ENCODE measurements around the gene UBXN11. TPM values are rescaled to one million over a fixed set of nuclear protein-coding genes. Genes with fewer than 3 reads are reported as not detected.

Gene UBXN11
- total and polyA plus RNA-seq, 2 of the 13 experiments (the other 11 are each of a cell fraction or from before 2014, with no cell fraction given) = 9.3 to 10.4 TPM

GRCh38 chr1:26306290-26307229 is at the start of gene UBXN11 (continued):
- TF ChIP-seq ZNF609 (CRISPR knock-in tag; IDR thresholded peaks at IDR 0.05; ENCODE audit: borderline replicate concordance) (no peak), ZBTB34 (CRISPR knock-in tag; IDR thresholded peaks at IDR 0.05) (no peak), ZNF746 (CRISPR knock-in tag; IDR thresholded peaks at IDR 0.05) (no peak), SCMH1 (CRISPR knock-in tag; IDR thresholded peaks at IDR 0.05; ENCODE audit: borderline replicate concordance) (no peak), SP4 (CRISPR knock-in tag; IDR thresholded peaks at IDR 0.05) (peak; percentile 62), ZNF280D (CRISPR knock-in tag; IDR thresholded peaks at IDR 0.05) (no peak), ZNF777 (CRISPR knock-in tag; IDR thresholded peaks at IDR 0.05) (peak; percentile 35; the same call in 1 of the 2 replicates), ZSCAN20 (CRISPR knock-in tag; IDR thresholded peaks at IDR 0.05; ENCODE audit: borderline replicate concordance) (no peak), ZNF33A (CRISPR knock-in tag; IDR thresholded peaks at IDR 0.05; ENCODE audit: borderline replicate concordance) (no peak), IRF2 (CRISPR knock-in tag; IDR thresholded peaks at IDR 0.05) (peak; percentile 40; the same call in 1 of the 2 replicates), ZNF362 (CRISPR knock-in tag; IDR thresholded peaks at IDR 0.05; ENCODE audit: borderline replicate concordance) (no peak), HINFP (CRISPR knock-in tag; IDR thresholded peaks at IDR 0.05; ENCODE audit: low read depth) (no peak), ZNF678 (CRISPR knock-in tag; IDR thresholded peaks at IDR 0.05) (no peak), GTF2F1 (IDR thresholded peaks at IDR 0.05; ENCODE audit: low read length) (no peak), TCF7L2 (IDR thresholded peaks at IDR 0.05; ENCODE audit: low read depth, low read length) (no peak), EHMT2 (IDR thresholded peaks at IDR 0.05; ENCODE audit: borderline replicate concordance, low read depth, low read length) (no peak)
